Upper lobe of left lung (tissue), 6 donors: Measurements from ENCODE around the gene ANO4. TPM values are rescaled to one million over a fixed set of nuclear protein-coding genes. Genes with fewer than 3 reads are reported as not detected.

ENCODE experiments used
- ATAC-seq, 2 donors: fragments of 200-7000 bp; cut with Tn5 transposase; one replicate each; pipeline ENCODE4 v1.9.1; 2022; ENCODE audit warnings: mild to moderate bottlenecking in 2 of 2, moderate library complexity in 2 of 2; ENCODE audit not compliant: low FRiP score in 2 of 2
- DNase-seq, 2 donors: peaks; one replicate each; pipeline ENCODE4 v3.0.0-alpha.2; 2019 to 2020
- H3K27ac ChIP-seq, 4 donors: fragments of 200-600 bp; sonication (generic); one replicate each; pipeline ENCODE4 v1.5.1; 2016 to 2019
- H3K27me3 ChIP-seq, 4 donors: fragments of 200-600 bp; sonication (generic); one replicate each; pipeline ENCODE4 v1.5.1; 2017 to 2019
- H3K36me3 ChIP-seq, 4 donors: fragments of 200-600 bp; sonication (generic); one replicate each; pipeline ENCODE4 v1.5.1; 2016 to 2019
- H3K4me1 ChIP-seq, 4 donors: fragments of 200-600 bp; sonication (generic); one replicate each; pipeline ENCODE4 v1.5.1; 2018 to 2019
- H3K4me3 ChIP-seq, 4 donors: fragments of 200-600 bp; sonication (generic); one replicate each; pipeline ENCODE4 v1.5.1; 2017 to 2019; ENCODE audit warnings: mild to moderate bottlenecking in 2 of 4, moderate library complexity in 1 of 4
- H3K9me3 ChIP-seq, 4 donors: fragments of 200-600 bp; sonication (generic); one replicate each; pipeline ENCODE4 v1.5.1; 2018 to 2019
- CTCF ChIP-seq, 6 experiments: fragments of 450-650 bp in 4 of 6; fragments of 200-600 bp in 2 of 6; sonication (generic) in 2 of 6; IDR thresholded peaks; one replicate each; pipeline ENCODE4 v1.5.1; 2016 to 2019; ENCODE audit warnings: antibody characterized with exemption in 6 of 6
- EP300 ChIP-seq, 4 donors: sonication (generic); formaldehyde crosslinking; IDR thresholded peaks; one replicate each; pipeline ENCODE4 v1.5.1; 2017; ENCODE audit warnings: antibody characterized with exemption in 4 of 4, control low read depth in 2 of 4
- POLR2A ChIP-seq, 4 donors: fragments of 450-650 bp; IDR thresholded peaks; one replicate each; pipeline ENCODE4 v1.5.1; 2016 to 2017; ENCODE audit warnings: antibody characterized with exemption in 4 of 4, mild to moderate bottlenecking in 2 of 4
- POLR2AphosphoS5 ChIP-seq, 2 donors: sonication (generic); formaldehyde crosslinking; IDR thresholded peaks; one replicate each; pipeline ENCODE4 v1.5.1; 2017; ENCODE audit warnings: antibody characterized with exemption in 2 of 2
- WGBS, 2 donors: methylation state at CpG; one replicate each; pipeline ENCODE4 v1.1.5; 2017 to 2018; 5-methylcytosine and 5-hydroxymethylcytosine counted together
- total RNA-seq, 6 donors: library from RNA; depleted of rRNA in 4 of 6; stranded (reverse); fragments of >200 nt in 4 of 6; gene quantifications; one replicate each; pipeline versions ENCODE4 v1.1.0 to v1.2.1, GENCODE V29; 2016 to 2021
- donor health status: DM: no; HTN: no; CAD: no; lungs with moderate emphysema.
- donor health status: DM: no; HTN: yes; CAD: no; lungs with severe emphysema.

Gene ANO4
- total RNA-seq, 6 donors from 2014 or later = 0.17 to 1.2 (median 0.30) TPM; not detected in 3

GRCh38 chr12:101078536-101079285 is 284.1 kb downstream of the ANO4 start:
- Histone ChIP-seq H3K27me3 (no peaks in the 10 kb centered on the region), H3K4me1 (no peaks in the 10 kb centered on the region), H3K27ac (no peak overlapping the region), H3K9me3 (no peaks in the 10 kb centered on the region), H3K4me3 (no peak overlapping the region), H3K36me3 (no peaks in the 10 kb centered on the region)
- ATAC-seq (no peak), DNase-seq (no peak)
- TF ChIP-seq CTCF (IDR thresholded peaks at IDR 0.05) = no peak
- no peak for TF ChIP-seq POLR2AphosphoS5 (IDR thresholded peaks at IDR 0.05)
- no peak for TF ChIP-seq EP300 (IDR thresholded peaks at IDR 0.05)
- TF ChIP-seq POLR2A (IDR thresholded peaks at IDR 0.05) = no peak
- WGBS, 2 donors = 66 to 83% methylated on average over 6 of the region's 6 CpGs

- 65 to 72% methylated on average over 3 of the region's 3 CpGs for WGBS, 2 donors
Observed at GRCh38 chr12:101082706-101083105, 288.1 kb downstream of the ANO4 start.

GRCh38 chr12:101086490-101087135 is 292.0 kb downstream of the ANO4 start:
- 22 to 25% methylated on average over 11 of the region's 11 CpGs for WGBS, 2 donors
- no peaks in the 10 kb centered on the region for H3K27me3 ChIP-seq
- H3K4me3 ChIP-seq = no peak overlapping the region
- H3K36me3 ChIP-seq = no peaks in the 10 kb centered on the region
- no peak for DNase-seq
- H3K4me1 ChIP-seq = no peaks in the 10 kb centered on the region
- no peak overlapping the region for H3K27ac ChIP-seq
- TF ChIP-seq POLR2A (IDR thresholded peaks at IDR 0.05) (no peak), POLR2AphosphoS5 (IDR thresholded peaks at IDR 0.05) (no peak), EP300 (IDR thresholded peaks at IDR 0.05) (no peak), CTCF (IDR thresholded peaks at IDR 0.05) (no peak)
- ATAC-seq = no peak
- no peaks in the 10 kb centered on the region for H3K9me3 ChIP-seq

More at GRCh38 chr12:101082706-101083105, 288.1 kb downstream of the ANO4 start:
- no peak overlapping the region for H3K27ac ChIP-seq
- H3K36me3 ChIP-seq = no peaks in the 10 kb centered on the region
- DNase-seq = no peak
- TF ChIP-seq EP300 (IDR thresholded peaks at IDR 0.05) (no peak), POLR2AphosphoS5 (IDR thresholded peaks at IDR 0.05) (no peak), POLR2A (IDR thresholded peaks at IDR 0.05) (no peak), CTCF (IDR thresholded peaks at IDR 0.05) (no peak)
- H3K27me3 ChIP-seq = no peaks in the 10 kb centered on the region
- no peaks in the 10 kb centered on the region for H3K9me3 ChIP-seq
- ATAC-seq = no peak
- no peak overlapping the region for H3K4me3 ChIP-seq
- no peaks in the 10 kb centered on the region for H3K4me1 ChIP-seq

GRCh38 chr12:101087920-101088319 is 293.3 kb downstream of the ANO4 start:
- TF ChIP-seq CTCF (IDR thresholded peaks at IDR 0.05) (no peak), POLR2AphosphoS5 (IDR thresholded peaks at IDR 0.05) (no peak), EP300 (IDR thresholded peaks at IDR 0.05) (no peak), POLR2A (IDR thresholded peaks at IDR 0.05) (no peak)
- Histone ChIP-seq H3K4me1 (no peaks in the 10 kb centered on the region), H3K4me3 (no peak overlapping the region), H3K27ac (no peak overlapping the region), H3K9me3 (no peaks in the 10 kb centered on the region), H3K27me3 (no peaks in the 10 kb centered on the region), H3K36me3 (no peaks in the 10 kb centered on the region)
- DNase-seq (no peak), ATAC-seq (no peak)
- WGBS, 2 donors = 74 to 79% methylated on average over 5 of the region's 5 CpGs
